Ishikawa (cell line): Measurements from ENCODE around the gene LCN9.

Experiments used
- CEBPB ChIP-seq: IDR thresholded peaks from 2 replicates; pipeline ENCODE4 v1.6.1; 2012
- CREB1 ChIP-seq: IDR thresholded peaks from 2 replicates; pipeline ENCODE4 v1.6.1; 2012; ENCODE audit warnings: low read depth
- EGR1 ChIP-seq: IDR thresholded peaks from 2 replicates; pipeline ENCODE4 v1.6.1; 2012
- EP300 ChIP-seq: IDR thresholded peaks from 2 replicates; pipeline ENCODE4 v1.6.1; 2012; ENCODE audit warnings: borderline replicate concordance
- FOXM1 ChIP-seq: IDR thresholded peaks from 2 replicates; pipeline ENCODE4 v1.6.1; 2012; ENCODE audit warnings: low read depth, borderline replicate concordance
- MAX ChIP-seq: IDR thresholded peaks from 2 replicates; pipeline ENCODE4 v1.6.1; 2012
- NFIC ChIP-seq: IDR thresholded peaks from 2 replicates; pipeline ENCODE4 v1.6.1; 2012
- RAD21 ChIP-seq: IDR thresholded peaks from 2 replicates; pipeline ENCODE4 v1.6.1; 2012; ENCODE audit warnings: low read depth
- REST ChIP-seq: IDR thresholded peaks from 2 replicates; pipeline ENCODE4 v1.6.1; 2012; ENCODE audit warnings: low read depth, mild to moderate bottlenecking
- TAF1 ChIP-seq: IDR thresholded peaks from 2 replicates; pipeline ENCODE4 v1.6.1; 2012; ENCODE audit warnings: low read depth, mild to moderate bottlenecking
- TCF12 ChIP-seq: IDR thresholded peaks from 2 replicates; pipeline ENCODE4 v1.6.1; 2012; ENCODE audit warnings: low read depth
- TEAD4 ChIP-seq: IDR thresholded peaks from 2 replicates; pipeline ENCODE4 v1.6.1; 2012
- YY1 ChIP-seq: IDR thresholded peaks from 2 replicates; pipeline ENCODE4 v1.6.1; 2012; ENCODE audit warnings: low read depth
- ZBTB7A ChIP-seq: IDR thresholded peaks from 2 replicates; pipeline ENCODE4 v1.6.1; 2012; ENCODE audit warnings: low read depth

- TF ChIP-seq TCF12, result no peak
- no peak for TF ChIP-seq RAD21
- TF ChIP-seq CREB1, result no peak
- TF ChIP-seq FOXM1, result no peak
- TF ChIP-seq TEAD4, result no peak
- TF ChIP-seq TAF1, result no peak
- no peak for TF ChIP-seq CEBPB
- TF ChIP-seq MAX, result no peak
- no peak for TF ChIP-seq EP300
- no peak for TF ChIP-seq ZBTB7A
- no peak for TF ChIP-seq REST
- no peak for TF ChIP-seq YY1
- TF ChIP-seq EGR1, result no peak
- no peak for TF ChIP-seq NFIC
Observed at GRCh38 chr9:135683401-135684034, 20.4 kb downstream of the LCN9 start.
